Gastrocnemius medialis (tissue), 4 donors: ENCODE results near the gene RASSF5. TPM values are rescaled to one million over a fixed set of nuclear protein-coding genes. Genes with fewer than 3 reads are reported as not detected.

Experiments
- ATAC-seq, 2 donors: fragments of 150-250 bp; one replicate each; pipeline ENCODE4 v1.9.1; 2016
- DNase-seq, 2 donors: peaks; one replicate each; pipeline ENCODE4 v3.0.0-alpha.2; 2019
- H3K27ac ChIP-seq, 4 donors: fragments of 200-600 bp; sonication (generic); 1 replicate in 1 of 4; 2 replicates in 3 of 4; pipeline ENCODE4 v1.5.1; 2016 to 2018; ENCODE audit warnings: mild to moderate bottlenecking in 2 of 4, moderate library complexity in 1 of 4
- H3K27me3 ChIP-seq, 3 donors: fragments of 200-600 bp; sonication (generic) in 2 of 3; 1 replicate in 1 of 3; 2 replicates in 2 of 3; pipeline versions ENCODE4 v1.5.1 to v1.6.0; 2016 to 2019; ENCODE audit warnings: mild to moderate bottlenecking in 1 of 3, moderate library complexity in 1 of 3
- H3K36me3 ChIP-seq, 2 donors: fragments of 200-600 bp; sonication (generic) in 1 of 2; one replicate each; pipeline ENCODE4 v1.5.1; 2017 to 2018
- H3K4me1 ChIP-seq, 2 donors: fragments of 200-600 bp; sonication (generic) in 1 of 2; one replicate each; pipeline ENCODE4 v1.5.1; 2016 to 2017; ENCODE audit warnings: mild to moderate bottlenecking in 2 of 2
- H3K4me3 ChIP-seq, 4 donors: fragments of 200-600 bp; sonication (generic) in 3 of 4; 1 replicate in 1 of 4; 2 replicates in 3 of 4; pipeline ENCODE4 v1.5.1; 2016 to 2019; ENCODE audit warnings: mild to moderate bottlenecking in 2 of 4
- H3K9me3 ChIP-seq, 3 donors: fragments of 200-600 bp; sonication (generic) in 2 of 3; 1 replicate in 1 of 3; 2 replicates in 2 of 3; pipeline ENCODE4 v1.5.1; 2016 to 2019
- POLR2A ChIP-seq, 2 donors: fragments of 450-650 bp; IDR thresholded peaks; one replicate each; pipeline ENCODE4 v1.6.1; 2017; ENCODE audit warnings: antibody characterized with exemption in 2 of 2, mild to moderate bottlenecking in 2 of 2, moderate library complexity in 2 of 2
- in situ Hi-C, 4 donors: fragments of 200-750 bp; cut with MboI; loops; one replicate each; pipeline versions ENCODE4 v1.15.0 to v1.8.0; 2017; ENCODE audit warnings: low sequenced_read_pairs in 4 of 4
- intact Hi-C: fragments of 100-400 bp; cut with DNase I; formaldehyde crosslinking; loops from one replicate; pipeline ENCODE4 v1.15.1; 2023; ENCODE audit warnings: low total_unique reads
- total RNA-seq, 4 donors: library from RNA; depleted of rRNA; stranded (reverse); fragments of >200 nt; gene quantifications; one replicate each; pipeline versions ENCODE4 v1.1.0 to v1.2.3, GENCODE V29; 2016
- TF ChIP-seq, protein P1 (sequence below), 5 experiments: fragments of 450-650 bp in 3 of 5; fragments of 200-600 bp in 2 of 5; sonication (generic) in 2 of 5; IDR thresholded peaks in 4 of 5; conservative IDR thresholded peaks in 1 of 5; 1 replicate in 4 of 5; 2 replicates in 1 of 5; pipeline ENCODE4 v1.5.1; 2016 to 2019; ENCODE audit warnings: antibody characterized with exemption in 5 of 5, mild to moderate bottlenecking in 3 of 5, moderate library complexity in 3 of 5

Gene RASSF5, protein sequence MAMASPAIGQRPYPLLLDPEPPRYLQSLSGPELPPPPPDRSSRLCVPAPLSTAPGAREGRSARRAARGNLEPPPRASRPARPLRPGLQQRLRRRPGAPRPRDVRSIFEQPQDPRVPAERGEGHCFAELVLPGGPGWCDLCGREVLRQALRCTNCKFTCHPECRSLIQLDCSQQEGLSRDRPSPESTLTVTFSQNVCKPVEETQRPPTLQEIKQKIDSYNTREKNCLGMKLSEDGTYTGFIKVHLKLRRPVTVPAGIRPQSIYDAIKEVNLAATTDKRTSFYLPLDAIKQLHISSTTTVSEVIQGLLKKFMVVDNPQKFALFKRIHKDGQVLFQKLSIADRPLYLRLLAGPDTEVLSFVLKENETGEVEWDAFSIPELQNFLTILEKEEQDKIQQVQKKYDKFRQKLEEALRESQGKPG
- total RNA-seq = 10 to 100 TPM in 2 of 4 donors, 1 to 10 TPM in 2; 5.9 to 15.9 (median 9.4) TPM

DNA sequence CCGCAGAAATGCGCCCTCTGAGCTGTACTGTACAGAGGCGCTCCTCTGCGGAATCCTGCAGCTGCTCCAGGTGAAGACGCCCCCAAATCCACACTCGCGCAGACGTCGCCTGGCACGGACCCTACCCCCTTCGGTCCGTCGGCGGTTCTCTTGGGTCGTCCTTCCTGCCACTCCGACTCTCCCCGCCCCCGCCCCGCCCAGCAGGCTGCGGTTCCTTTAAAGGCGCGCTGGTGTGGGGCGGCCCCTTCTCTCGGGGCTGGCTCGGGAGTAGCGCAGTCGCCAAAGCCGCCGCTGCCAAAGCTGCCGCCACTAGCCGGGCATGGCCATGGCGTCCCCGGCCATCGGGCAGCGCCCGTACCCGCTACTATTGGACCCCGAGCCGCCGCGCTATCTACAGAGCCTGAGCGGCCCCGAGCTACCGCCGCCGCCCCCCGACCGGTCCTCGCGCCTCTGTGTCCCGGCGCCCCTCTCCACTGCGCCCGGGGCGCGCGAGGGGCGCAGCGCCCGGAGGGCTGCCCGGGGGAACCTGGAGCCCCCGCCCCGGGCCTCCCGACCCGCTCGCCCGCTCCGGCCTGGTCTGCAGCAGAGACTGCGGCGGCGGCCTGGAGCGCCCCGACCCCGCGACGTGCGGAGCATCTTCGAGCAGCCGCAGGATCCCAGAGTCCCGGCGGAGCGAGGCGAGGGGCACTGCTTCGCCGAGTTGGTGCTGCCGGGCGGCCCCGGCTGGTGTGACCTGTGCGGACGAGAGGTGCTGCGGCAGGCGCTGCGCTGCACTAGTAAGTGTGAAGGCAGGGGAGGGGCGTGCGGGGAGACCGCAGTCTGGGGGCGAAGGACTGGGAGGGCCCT lies at the start of gene RASSF5:
Gene RASSF5, plus strand, starts transcription at position 248 of the 846 bp plus-strand sequence. Its CDS starts 72 bp downstream, at position 320.
- Histone ChIP-seq H3K27ac (peak within 1 kb of the TSS in 3 of 4 donors; percentile 37 to 64 (median 61)), H3K36me3 (no peaks in the 10 kb centered on the region), H3K27me3 (peaks cover 13 to 26% (median 19%) of the 10 kb centered on the region in 3 donors), H3K9me3 (no peaks in the 10 kb centered on the region), H3K4me3 (peak within 1 kb of the TSS; percentile 55 to 78 (median 68)), H3K4me1 (peaks cover 24 to 36% of the 10 kb centered on the region in 2 donors)
- DNase-seq (peak; percentile 45 to 84), ATAC-seq (peak; percentile 53 to 62)
- TF ChIP-seq POLR2A (IDR thresholded peaks at IDR 0.05) = peak; percentile 32 to 75
- TF ChIP-seq, protein P1, sequence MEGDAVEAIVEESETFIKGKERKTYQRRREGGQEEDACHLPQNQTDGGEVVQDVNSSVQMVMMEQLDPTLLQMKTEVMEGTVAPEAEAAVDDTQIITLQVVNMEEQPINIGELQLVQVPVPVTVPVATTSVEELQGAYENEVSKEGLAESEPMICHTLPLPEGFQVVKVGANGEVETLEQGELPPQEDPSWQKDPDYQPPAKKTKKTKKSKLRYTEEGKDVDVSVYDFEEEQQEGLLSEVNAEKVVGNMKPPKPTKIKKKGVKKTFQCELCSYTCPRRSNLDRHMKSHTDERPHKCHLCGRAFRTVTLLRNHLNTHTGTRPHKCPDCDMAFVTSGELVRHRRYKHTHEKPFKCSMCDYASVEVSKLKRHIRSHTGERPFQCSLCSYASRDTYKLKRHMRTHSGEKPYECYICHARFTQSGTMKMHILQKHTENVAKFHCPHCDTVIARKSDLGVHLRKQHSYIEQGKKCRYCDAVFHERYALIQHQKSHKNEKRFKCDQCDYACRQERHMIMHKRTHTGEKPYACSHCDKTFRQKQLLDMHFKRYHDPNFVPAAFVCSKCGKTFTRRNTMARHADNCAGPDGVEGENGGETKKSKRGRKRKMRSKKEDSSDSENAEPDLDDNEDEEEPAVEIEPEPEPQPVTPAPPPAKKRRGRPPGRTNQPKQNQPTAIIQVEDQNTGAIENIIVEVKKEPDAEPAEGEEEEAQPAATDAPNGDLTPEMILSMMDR (IDR thresholded peaks at IDR 0.05 in 4 of 5, conservative IDR thresholded peaks at IDR 0.05 in 1 of 5) = no peak
- in situ Hi-C loops (no loop called here), intact Hi-C loops (loop anchor here (5.0 to 10.0 kb wide), 2 partner anchors 45 to 547 kb away; partner anchors contain the start of genes PFKFB2 and YOD1)

DNA sequence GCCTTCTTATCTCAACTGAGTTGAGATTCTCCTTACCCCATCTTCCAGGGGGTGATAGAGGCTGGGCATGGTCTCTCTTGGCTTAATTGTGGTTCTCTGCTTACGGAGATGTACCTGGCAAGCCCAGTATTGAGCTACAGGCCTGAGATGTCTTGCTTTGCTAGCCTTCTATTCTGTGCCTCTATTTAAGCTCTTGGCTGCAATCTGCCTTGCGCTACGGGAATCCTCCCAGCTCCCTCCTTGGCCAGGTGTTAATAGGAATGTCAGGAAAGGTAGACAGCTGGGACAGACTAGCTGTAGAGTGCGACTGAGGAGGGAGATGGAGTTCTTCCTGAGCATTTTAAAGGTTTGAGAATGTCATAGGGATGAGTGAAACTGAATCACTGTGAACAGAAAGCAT lies 47.6 kb upstream of the RASSF5 start:
- ATAC-seq (no peak), DNase-seq (no peak)
- no peak for TF ChIP-seq POLR2A (IDR thresholded peaks at IDR 0.05)
- TF ChIP-seq, protein P1 (IDR thresholded peaks at IDR 0.05 in 4 of 5, conservative IDR thresholded peaks at IDR 0.05 in 1 of 5) = no peak
- H3K27me3 ChIP-seq = no peaks in the 10 kb centered on the region
- no peaks in the 10 kb centered on the region for H3K9me3 ChIP-seq
- intact Hi-C loops = no loop called here
- H3K4me3 ChIP-seq = no peak overlapping the region
- in situ Hi-C loops = no loop called here
- peak overlapping the region; percentile 43 to 79 (median 68) for H3K27ac ChIP-seq
- peaks cover 3 to 25% of the 10 kb centered on the region in 2 donors for H3K4me1 ChIP-seq
- no peaks in the 10 kb centered on the region for H3K36me3 ChIP-seq

DNA sequence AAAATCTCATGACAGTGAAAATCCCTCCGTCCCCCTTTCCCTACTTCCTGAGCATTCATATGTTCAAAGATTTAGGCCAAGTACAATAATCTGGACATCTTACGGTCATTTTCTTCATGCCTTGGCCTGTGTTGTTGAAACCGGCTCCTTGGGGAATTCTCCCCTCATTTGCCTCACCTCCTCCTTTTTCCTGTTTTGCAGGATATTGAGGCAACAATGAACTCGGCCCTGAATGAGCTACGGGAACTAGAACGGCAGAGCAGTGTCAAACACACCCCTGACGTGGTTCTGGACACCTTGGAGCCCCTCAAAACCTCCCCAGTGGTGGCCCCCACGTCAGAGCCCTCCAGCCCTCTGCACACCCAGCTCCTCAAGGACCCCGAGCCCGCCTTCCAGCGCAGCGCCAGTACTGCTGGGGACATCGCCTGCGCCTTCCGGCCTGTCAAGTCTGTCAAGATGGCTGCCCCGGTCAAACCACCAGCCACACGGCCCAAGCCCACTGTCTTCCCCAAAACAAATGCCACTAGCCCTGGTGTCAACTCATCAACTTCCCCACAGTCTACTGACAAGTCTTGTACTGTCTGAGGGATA lies 46.4 kb upstream of the RASSF5 start:
- in situ Hi-C loops = no loop called here
- ATAC-seq (peak; percentile 38 to 59), DNase-seq (peak in 1 of 2 donors; percentile 39)
- Histone ChIP-seq H3K36me3 (no peaks in the 10 kb centered on the region), H3K9me3 (no peaks in the 10 kb centered on the region), H3K27ac (peak overlapping the region; percentile 43 to 79 (median 68)), H3K27me3 (no peaks in the 10 kb centered on the region), H3K4me3 (no peak overlapping the region), H3K4me1 (peaks cover 3 to 21% of the 10 kb centered on the region in 2 donors)
- no peak for TF ChIP-seq POLR2A (IDR thresholded peaks at IDR 0.05)
- TF ChIP-seq, protein P1 (IDR thresholded peaks at IDR 0.05 in 4 of 5, conservative IDR thresholded peaks at IDR 0.05 in 1 of 5) = no peak
- intact Hi-C loops = no loop called here

DNA sequence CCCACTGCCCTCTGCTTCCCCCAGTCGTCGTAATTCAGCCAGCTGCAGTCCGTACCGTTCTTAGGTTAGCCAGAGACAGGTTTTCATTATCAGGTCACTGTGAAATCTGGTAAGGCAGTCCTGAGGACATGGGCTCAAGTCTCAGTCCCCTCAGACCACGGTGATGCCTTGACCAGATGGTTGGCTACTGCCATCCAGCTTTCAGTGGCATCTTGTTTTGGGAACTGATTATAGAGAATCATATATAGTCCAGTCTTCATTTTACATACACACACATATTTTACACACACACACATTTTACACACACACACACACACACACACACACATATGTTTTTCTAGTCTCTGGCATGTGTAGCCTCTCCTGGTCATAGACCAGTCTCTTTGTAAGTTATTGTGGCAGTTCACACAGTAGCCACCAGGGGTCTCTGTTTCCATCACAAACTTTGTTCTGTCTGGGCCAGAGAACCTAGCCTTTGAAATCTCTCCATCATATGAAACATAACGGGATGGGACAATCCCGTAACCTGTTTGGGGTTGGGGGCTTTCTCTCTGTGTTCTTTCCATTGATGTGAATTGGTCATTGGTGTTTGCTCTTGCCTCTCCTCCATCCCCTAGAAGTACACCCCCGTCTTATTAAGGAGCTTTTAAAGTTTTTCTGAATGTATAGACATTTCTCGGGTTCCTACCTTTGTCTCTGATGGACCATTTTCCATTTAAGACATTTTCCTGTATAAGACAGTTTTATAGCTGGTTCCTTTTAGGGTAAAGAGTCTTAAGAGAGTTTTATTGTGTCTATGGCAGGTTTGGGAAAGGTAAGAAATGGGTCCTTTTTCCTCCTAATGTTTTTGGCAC lies 45.5 kb upstream of the RASSF5 start:
- TF ChIP-seq POLR2A (IDR thresholded peaks at IDR 0.05) = no peak
- TF ChIP-seq, protein P1 (IDR thresholded peaks at IDR 0.05 in 4 of 5, conservative IDR thresholded peaks at IDR 0.05 in 1 of 5) = peak; percentile 56 to 84 (median 70)
- Histone ChIP-seq H3K9me3 (no peaks in the 10 kb centered on the region), H3K36me3 (no peaks in the 10 kb centered on the region), H3K4me3 (no peak overlapping the region), H3K4me1 (peaks cover 3 to 20% of the 10 kb centered on the region in 2 donors), H3K27ac (peak overlapping the region in 3 of 4 donors; percentile 61 to 79 (median 76)), H3K27me3 (peaks cover 0 to 3% (median 0%) of the 10 kb centered on the region in 3 donors)
- intact Hi-C loops (no loop called here), in situ Hi-C loops (no loop called here)
- DNase-seq (peak in 1 of 2 donors; percentile 56), ATAC-seq (peak; percentile 72 to 76)
